Heart left ventricle (tissue), 13 donors: ENCODE data around the gene HOGA1.

Source experiments
- CTCF ChIP-seq, 12 donors: fragments of 200-600 bp; sonication (generic) in 4 of 12; IDR thresholded peaks; one replicate each; pipeline versions ENCODE4 v1.5.0 to v1.8.0; 2018 to 2022; ENCODE audit warnings: antibody characterized with exemption in 12 of 12, mild to moderate bottlenecking in 5 of 12
- POLR2A ChIP-seq, 2 donors: fragments of 450-650 bp; IDR thresholded peaks; one replicate each; pipeline ENCODE4 v1.6.1; 2017; ENCODE audit warnings: antibody characterized with exemption in 2 of 2, mild to moderate bottlenecking in 2 of 2, moderate library complexity in 2 of 2
- donor health status: ischemic (EF 13 %, LVEDD 7.1; RV severe dilation, severe dysfunction).
- donor health status: DM: no; HTN: yes; CAD: no.
- donor health status: DM: no; HTN: no; CAD: no.
- donor health status: ischemic (EF 25% LVEDD 6.9; RV normal size, moderate dysfunction).
- donor health status: ischemic (EF 25% LVEDD 5.7; RV mildly dilated, moderate dysfunction).
- donor health status: ischemic (EF 35%, LVEDD 5.7; RV mildly dilated, moderate dysfunction).
- donor health status: nonischemic (EF 11% LVEDD 7.7; RV severe dilation, severe dysfunction).
- donor health status: DM: yes; HTN: yes; CAD: no.
- donor health status: PGD.
- donor health status: ischemic (EF 29% LVEDD 5.4; RV normal size, mild dysfunction).
- donor health status: nonischemic (EF 23%, LVEDD 6.1; RV moderate dilation, normal function).

DNA sequence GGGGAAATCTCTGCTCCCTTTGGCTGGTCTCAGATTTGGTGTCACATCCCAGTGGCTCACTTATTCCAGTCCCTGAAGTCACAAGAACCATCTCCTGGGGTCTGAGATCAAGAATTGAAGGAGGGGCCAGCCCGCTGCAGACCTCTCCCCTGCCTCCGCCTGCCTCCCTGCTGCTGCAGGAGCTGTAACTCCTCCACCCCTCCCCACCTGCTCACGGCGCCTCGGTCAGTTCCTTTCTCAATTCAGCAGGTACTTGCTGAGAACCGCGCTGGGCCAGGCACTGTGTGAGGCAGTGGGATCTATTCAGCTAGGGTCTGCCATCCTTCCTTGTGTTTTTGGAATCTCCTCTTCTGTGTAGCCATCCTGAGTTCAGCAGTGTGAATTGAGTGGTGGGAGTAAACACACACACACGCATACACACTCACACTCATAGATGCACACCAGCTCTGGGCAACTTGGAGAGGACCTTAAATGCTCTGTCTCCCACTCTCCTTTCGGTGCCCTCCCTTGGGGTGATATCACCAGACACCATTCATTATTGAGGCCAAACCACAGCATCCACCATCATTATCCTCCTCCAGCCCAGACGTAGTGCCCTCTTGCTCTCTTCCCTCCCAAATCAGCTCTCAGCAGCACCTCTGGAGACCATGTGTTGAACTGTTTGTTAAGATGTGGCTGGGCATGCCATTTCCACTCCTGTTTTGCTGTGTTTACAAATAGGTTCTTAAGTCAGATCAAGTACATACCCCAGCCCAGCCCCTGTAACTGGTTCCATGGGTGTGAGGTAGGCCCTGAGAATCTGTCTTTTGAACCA lies 33.6 kb upstream of the HOGA1 start:
- TF ChIP-seq CTCF (IDR thresholded peaks at IDR 0.05) (no peak), POLR2A (IDR thresholded peaks at IDR 0.05) (no peak)
